Lung (tissue), 12 donors: Measurements from ENCODE around the gene PIK3R4. TPM values are rescaled to one million over a fixed set of nuclear protein-coding genes. Genes with fewer than 3 reads are reported as not detected.

Source experiments
- ATAC-seq: fragments of 200-7000 bp; cut with Tn5 transposase; one replicate; pipeline ENCODE4 v1.9.1; 2020; ENCODE audit warnings: moderate number of reproducible peaks; ENCODE audit not compliant: insufficient read depth, low FRiP score
- DNase-seq, 3 donors: peaks; one replicate each; pipeline ENCODE4 v3.0.0-alpha.2; 2013 to 2017
- H3K27ac ChIP-seq, 2 donors: one replicate each; pipeline ENCODE4 v1.5.1; 2013; ENCODE audit warnings: mild to moderate bottlenecking in 2 of 2, moderate library complexity in 2 of 2, control low read depth in 1 of 2, inconsistent platforms in 1 of 2, low read depth in 1 of 2, low read length in 1 of 2
- H3K27me3 ChIP-seq, 3 donors: one replicate each; pipeline ENCODE4 v1.5.1; 2013; ENCODE audit warnings: low read length in 2 of 3; ENCODE audit not compliant: control insufficient read depth in 3 of 3, insufficient read depth in 3 of 3
- H3K36me3 ChIP-seq, 4 donors: one replicate each; pipeline ENCODE4 v1.5.1; 2013; ENCODE audit warnings: low read length in 4 of 4, mild to moderate bottlenecking in 1 of 4, moderate library complexity in 1 of 4; ENCODE audit not compliant: control insufficient read depth in 4 of 4, insufficient read depth in 4 of 4
- H3K4me1 ChIP-seq, 5 donors: one replicate each; pipeline ENCODE4 v1.5.1; 2013; ENCODE audit warnings: low read length in 5 of 5, mild to moderate bottlenecking in 2 of 5, moderate library complexity in 1 of 5; ENCODE audit not compliant: control insufficient read depth in 5 of 5, insufficient read depth in 5 of 5
- H3K4me3 ChIP-seq: one replicate; pipeline ENCODE4 v1.5.1; 2013; ENCODE audit warnings: mild to moderate bottlenecking, control low read depth, moderate library complexity
- H3K9ac ChIP-seq, 2 donors: one replicate each; pipeline ENCODE4 v1.5.1; 2013; ENCODE audit warnings: low read length in 2 of 2, control low read depth in 1 of 2; ENCODE audit not compliant: insufficient read depth in 1 of 2
- H3K9me3 ChIP-seq, 4 donors: one replicate each; pipeline ENCODE4 v1.5.1; 2013; ENCODE audit warnings: low read length in 3 of 4, mild to moderate bottlenecking in 1 of 4, moderate library complexity in 1 of 4; ENCODE audit not compliant: control insufficient read depth in 4 of 4, insufficient read depth in 3 of 4
- CTCF ChIP-seq: IDR thresholded peaks from 2 replicates; pipeline ENCODE4 v1.5.1; 2012; ENCODE audit warnings: mild to moderate bottlenecking; ENCODE audit errors: control extremely low read depth, extremely low read depth
- WGBS, 2 donors: extraction: QIAGEN DNeasy Blood & Tissue Kit; methylation state at CpG; one replicate each; pipeline ENCODE4 v1.1.7; 2013; 5-methylcytosine and 5-hydroxymethylcytosine counted together
- polyA plus RNA-seq, 2 donors: library from polyadenylated mRNA; stranded (reverse); fragments of 200-250 nt; gene quantifications; one replicate each; pipeline ENCODE4 v1.2.1, GENCODE V29; 2013
- total RNA-seq, 2 donors: library from RNA; depleted of rRNA in 1 of 2; stranded (reverse); fragments of >200 nt in 1 of 2; gene quantifications; one replicate each; pipeline ENCODE4 v1.2.1, GENCODE V29; 2014 to 2021
- donor health status: control.
- donor health status: control.
- donor health status: Bipolar disorder and iron deficiency.
- donor health status: healthy.
- donor health status: DM: yes; HTN: yes; CAD: no.

The PIK3R4 gene
- total and polyA plus RNA-seq, 4 donors = 21.6 to 43.0 (median 25.8) TPM

GRCh38 chr3:130644628-130645253 is 101.9 kb downstream of the PIK3R4 start:
- Histone ChIP-seq H3K4me1 (peaks cover 0 to 3% (median 0%) of the 10 kb centered on the region in 5 donors), H3K9me3 (no peaks in the 10 kb centered on the region), H3K36me3 (peaks cover 0 to 8% (median 2%) of the 10 kb centered on the region in 4 donors), H3K4me3 (no peak overlapping the region), H3K9ac (no peak overlapping the region), H3K27ac (no peak overlapping the region), H3K27me3 (no peaks in the 10 kb centered on the region)
- 77 to 82% methylated on average over 4 of the region's 4 CpGs for WGBS, 2 donors
- DNase-seq = no peak
- no peak for TF ChIP-seq CTCF
- ATAC-seq = no peak

- H3K36me3 ChIP-seq = peaks cover 0 to 8% (median 2%) of the 10 kb centered on the region in 4 donors
- no peaks in the 10 kb centered on the region for H3K9me3 ChIP-seq
- H3K4me1 ChIP-seq = peaks cover 0 to 2% (median 0%) of the 10 kb centered on the region in 5 donors
- H3K9ac ChIP-seq = no peak overlapping the region
- no peak for TF ChIP-seq CTCF
- H3K27me3 ChIP-seq = no peaks in the 10 kb centered on the region
- no peak overlapping the region for H3K4me3 ChIP-seq
- ATAC-seq = no peak
- 92 to 96% methylated on average over 2 of the region's 2 CpGs for WGBS, 2 donors
- no peak overlapping the region for H3K27ac ChIP-seq
- DNase-seq = no peak
Observed at GRCh38 chr3:130640027-130640426, 106.6 kb downstream of the PIK3R4 start.

- ATAC-seq (no peak), DNase-seq (no peak)
- 78 to 83% methylated on average over 1 of the region's 1 CpG for whole genome bisulfite sequencing, 2 donors
Observed at GRCh38 chr3:130636480-130637234, 110.0 kb downstream of the PIK3R4 start.

More at GRCh38 chr3:130636480-130637234, 110.0 kb downstream of the PIK3R4 start:
- Histone ChIP-seq H3K36me3 (peaks cover 0 to 4% (median 1%) of the 10 kb centered on the region in 4 donors), H3K27ac (no peak overlapping the region), H3K27me3 (no peaks in the 10 kb centered on the region), H3K9me3 (no peaks in the 10 kb centered on the region), H3K4me3 (no peak overlapping the region), H3K4me1 (no peaks in the 10 kb centered on the region), H3K9ac (no peak overlapping the region)
- no peak for TF ChIP-seq CTCF
